ENCODE data around the gene MAP6D1.

MAP6D1 gene

GRCh38 chr3:183818041-183818620 lies 7.2 kb downstream of the MAP6D1 start:
- H3F3A ChIP-seq (ENCODE audit: insufficient read depth, low read length), result peaks cover 24% of the 10 kb centered on the region
- no peak overlapping the region for H3K27ac ChIP-seq (ENCODE audit: low read length)
- no peak overlapping the region for H3K4me2 ChIP-seq (ENCODE audit: low read depth, low read length)
- H3K79me2 ChIP-seq (ENCODE audit: low read length), result no peaks in the 10 kb centered on the region
- no peak overlapping the region for H3K4me3 ChIP-seq (ENCODE audit: low read length)
- H3K27me3 ChIP-seq (replicated peaks; ENCODE audit: insufficient read depth, low read length), result no peaks in the 10 kb centered on the region
- H3K36me3 ChIP-seq (replicated peaks; ENCODE audit: insufficient read depth, low read length), result no peaks in the 10 kb centered on the region
- no peak for DNase-seq
- H3K9me3 ChIP-seq (replicated peaks; ENCODE audit: insufficient read depth, low read length), result no peaks in the 10 kb centered on the region
- no peak overlapping the region for H2AFZ ChIP-seq (ENCODE audit: low read length)
- H3K9ac ChIP-seq (ENCODE audit: low read length), result no peak overlapping the region
- H4K20me1 ChIP-seq (ENCODE audit: insufficient read depth, low read length), result no peaks in the 10 kb centered on the region
- H3K9me2 ChIP-seq (replicated peaks; ENCODE audit: insufficient read depth, low read length), result no peaks in the 10 kb centered on the region
- H3K4me1 ChIP-seq (ENCODE audit: low read length), result peaks cover 23% of the 10 kb centered on the region
- no peak for TF ChIP-seq CTCF (IDR thresholded peaks at IDR 0.05; ENCODE audit: low read length)
- no peak for TF ChIP-seq EZH2phosphoT487 (IDR thresholded peaks at IDR 0.05; ENCODE audit: low read length)
- TF ChIP-seq EZH2 (optimal IDR thresholded peaks at IDR 0.05; ENCODE audit: low read depth, low read length), result no peak

DNA sequence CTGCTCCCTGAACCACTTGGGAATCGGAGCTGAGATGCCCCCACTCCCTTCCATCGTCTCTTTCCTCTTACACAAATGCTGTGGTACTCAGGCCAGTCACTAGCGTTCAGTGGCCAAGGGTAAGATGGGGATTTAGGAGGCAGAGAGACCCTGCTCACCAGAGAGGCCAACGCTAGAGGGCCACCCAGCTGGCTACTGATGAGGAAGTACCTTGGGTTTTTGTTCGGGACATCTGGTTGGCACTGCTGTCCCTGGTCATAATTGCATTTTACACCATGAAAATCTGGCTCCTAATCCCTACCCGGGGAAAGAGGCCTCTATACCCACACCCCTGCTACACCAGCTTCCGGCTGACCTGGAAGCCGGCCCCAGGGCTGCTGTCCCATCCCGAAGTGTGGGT lies 7.7 kb downstream of the MAP6D1 start:
- DNase-seq, result no peak
- Histone ChIP-seq H3K9ac (ENCODE audit: low read length) (no peak overlapping the region), H3K4me2 (ENCODE audit: low read depth, low read length) (no peak overlapping the region), H3K9me2 (replicated peaks; ENCODE audit: insufficient read depth, low read length) (no peaks in the 10 kb centered on the region), H3K27ac (ENCODE audit: low read length) (no peak overlapping the region), H3K4me1 (ENCODE audit: low read length) (peaks cover 23% of the 10 kb centered on the region), H3K9me3 (replicated peaks; ENCODE audit: insufficient read depth, low read length) (no peaks in the 10 kb centered on the region), H2AFZ (ENCODE audit: low read length) (no peak overlapping the region), H3K36me3 (replicated peaks; ENCODE audit: insufficient read depth, low read length) (no peaks in the 10 kb centered on the region), H4K20me1 (ENCODE audit: insufficient read depth, low read length) (no peaks in the 10 kb centered on the region), H3K4me3 (ENCODE audit: low read length) (no peak overlapping the region), H3K79me2 (ENCODE audit: low read length) (no peaks in the 10 kb centered on the region), H3K27me3 (replicated peaks; ENCODE audit: insufficient read depth, low read length) (no peaks in the 10 kb centered on the region), H3F3A (ENCODE audit: insufficient read depth, low read length) (peaks cover 24% of the 10 kb centered on the region)
- no peak for TF ChIP-seq EZH2 (optimal IDR thresholded peaks at IDR 0.05; ENCODE audit: low read depth, low read length)
- TF ChIP-seq EZH2phosphoT487 (IDR thresholded peaks at IDR 0.05; ENCODE audit: low read length), result no peak
- TF ChIP-seq CTCF (IDR thresholded peaks at IDR 0.05; ENCODE audit: low read length), result no peak

DNA sequence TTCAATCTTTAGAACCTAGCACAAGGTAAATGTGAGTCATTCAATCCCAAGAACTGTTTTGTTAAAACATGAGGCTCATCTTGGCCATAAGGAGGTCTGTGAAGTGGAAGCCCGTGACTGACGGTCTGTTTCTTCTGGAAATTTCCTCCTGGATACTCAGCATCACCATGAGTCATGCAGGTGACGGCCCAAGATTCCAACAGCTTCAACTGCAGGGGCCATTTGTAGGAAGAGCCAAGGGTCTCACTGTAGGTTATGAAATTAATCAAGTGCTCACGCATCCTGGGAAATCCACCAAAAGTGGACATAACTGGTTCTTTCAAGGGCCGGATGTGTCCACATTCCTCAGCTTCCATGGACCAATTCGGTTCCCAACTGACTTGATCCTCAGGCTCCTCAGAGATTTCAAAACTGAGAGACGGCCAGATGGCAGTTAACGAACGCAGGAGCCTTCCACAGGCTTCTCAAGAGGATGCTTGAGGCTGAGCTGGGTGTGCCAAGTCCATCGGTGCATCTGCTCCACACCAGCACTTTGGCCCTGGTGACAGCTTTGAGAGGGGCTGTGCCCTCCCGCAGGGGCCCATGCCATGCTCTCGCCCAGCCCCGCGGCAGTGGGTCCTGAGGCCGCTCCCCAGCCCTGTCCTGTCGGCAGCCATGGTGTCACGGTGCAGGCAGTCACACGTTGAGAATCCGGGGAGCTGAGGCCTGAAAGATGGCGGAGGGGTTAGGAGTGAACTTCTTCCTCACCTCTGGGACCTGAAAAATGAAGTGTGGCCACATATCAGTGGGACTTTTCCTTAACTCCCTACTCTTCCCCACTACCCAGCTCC lies 8.5 kb downstream of the MAP6D1 start:
- H3K36me3 ChIP-seq (replicated peaks; ENCODE audit: insufficient read depth, low read length), result no peaks in the 10 kb centered on the region
- no peaks in the 10 kb centered on the region for H3K9me2 ChIP-seq (replicated peaks; ENCODE audit: insufficient read depth, low read length)
- peak overlapping the region; percentile 48; the same call in 1 of the 2 replicates for H3K4me2 ChIP-seq (ENCODE audit: low read depth, low read length)
- H3K9ac ChIP-seq (ENCODE audit: low read length), result no peak overlapping the region
- H3K79me2 ChIP-seq (ENCODE audit: low read length), result no peaks in the 10 kb centered on the region
- no peak for DNase-seq
- H3K9me3 ChIP-seq (replicated peaks; ENCODE audit: insufficient read depth, low read length), result no peaks in the 10 kb centered on the region
- peaks cover 23% of the 10 kb centered on the region for H3K4me1 ChIP-seq (ENCODE audit: low read length)
- peaks cover 24% of the 10 kb centered on the region for H3F3A ChIP-seq (ENCODE audit: insufficient read depth, low read length)
- peak overlapping the region; percentile 76; the same call in 1 of the 2 replicates for H3K27ac ChIP-seq (ENCODE audit: low read length)
- H4K20me1 ChIP-seq (ENCODE audit: insufficient read depth, low read length), result no peaks in the 10 kb centered on the region
- TF ChIP-seq EZH2phosphoT487 (IDR thresholded peaks at IDR 0.05; ENCODE audit: low read length) (no peak), CTCF (IDR thresholded peaks at IDR 0.05; ENCODE audit: low read length) (no peak)
- H2AFZ ChIP-seq (ENCODE audit: low read length), result no peak overlapping the region
- H3K27me3 ChIP-seq (replicated peaks; ENCODE audit: insufficient read depth, low read length), result no peaks in the 10 kb centered on the region
- no peak overlapping the region for H3K4me3 ChIP-seq (ENCODE audit: low read length)
